Stomach (tissue), 4 donors: ENCODE data around the gene SRPK3.

ENCODE experiments used
- CTCF ChIP-seq, 7 experiments: fragments of 450-650 bp in 4 of 7; fragments of 200-600 bp in 3 of 7; sonication (generic) in 3 of 7; IDR thresholded peaks; one replicate each; pipeline ENCODE4 v1.5.1; 2016 to 2019; ENCODE audit warnings: antibody characterized with exemption in 7 of 7, control low read depth in 2 of 7, mild to moderate bottlenecking in 1 of 7
- EP300 ChIP-seq: sonication (generic); formaldehyde crosslinking; IDR thresholded peaks from one replicate; pipeline ENCODE4 v1.6.1; 2017; ENCODE audit warnings: antibody characterized with exemption
- POLR2A ChIP-seq, 4 donors: fragments of 450-650 bp; IDR thresholded peaks; one replicate each; pipeline ENCODE4 v1.6.1; 2016; ENCODE audit warnings: antibody characterized with exemption in 4 of 4, control low read depth in 2 of 4, mild to moderate bottlenecking in 1 of 4, moderate library complexity in 1 of 4
- POLR2AphosphoS5 ChIP-seq, 3 donors: sonication (generic); formaldehyde crosslinking; IDR thresholded peaks; one replicate each; pipeline ENCODE4 v1.6.1; 2016; ENCODE audit warnings: antibody characterized with exemption in 3 of 3

- TF ChIP-seq CTCF (IDR thresholded peaks at IDR 0.05) (no peak), POLR2AphosphoS5 (IDR thresholded peaks at IDR 0.05) (no peak), EP300 (no peak), POLR2A (IDR thresholded peaks at IDR 0.05) (no peak)
These were observed 42.7 kb upstream of the SRPK3 start for GRCh38 chrX:153738056-153738605.
